GM23338 (cell line): ENCODE measurements around the gene PDF.

Experiments
- CTCF ChIP-seq, 2 experiments: fragments of 200-600 bp in 1 of 2; sonication (generic) in 1 of 2; conservative IDR thresholded peaks; 2 replicates each; pipeline versions ENCODE4 v1.5.1 to v1.6.1; 2016 to 2017; ENCODE audit warnings: antibody characterized with exemption in 2 of 2, low read depth in 2 of 2, mild to moderate bottlenecking in 2 of 2, moderate library complexity in 1 of 2
- EZH2 ChIP-seq: fragments of 200-600 bp; sonication (generic); IDR thresholded peaks from one replicate; pipeline ENCODE4 v1.8.0; 2017; ENCODE audit warnings: antibody characterized with exemption, mild to moderate bottlenecking, low read depth; ENCODE audit not compliant: unreplicated experiment
- EZH2phosphoT487 ChIP-seq: fragments of 200-600 bp; sonication (generic); IDR thresholded peaks from one replicate; pipeline ENCODE4 v1.8.1; 2018; ENCODE audit warnings: antibody characterized with exemption; ENCODE audit not compliant: unreplicated experiment

- no peak for TF ChIP-seq EZH2phosphoT487
- TF ChIP-seq CTCF (conservative IDR thresholded peaks at IDR 0.05; ENCODE audit: low read depth in 2 of 2), result no peak
- TF ChIP-seq EZH2, result no peak
Observed at GRCh38 chr16:69344171-69344570, 13.8 kb upstream of the PDF start.
